IMR-90 (cell line): Measurements from ENCODE around the gene SLC1A7. TPM values are rescaled to one million over a fixed set of nuclear protein-coding genes. Genes with fewer than 3 reads are reported as not detected.
"Not testable (repeated sequence)": the region's sequence is repeated elsewhere in the genome, so short reads cannot be mapped to it uniquely, and the experiment has no call there.

Experiments
- ATAC-seq: fragments of 200-7000 bp; cut with Tn5 transposase; 2 replicates; pipeline ENCODE4 v1.9.1; 2020; ENCODE audit warnings: low read depth, mild to moderate bottlenecking, moderate library complexity
- BruUV-seq: library from RNA; stranded (reverse); fragments of 400-500 nt; replicated peaks from 2 replicates; lab custom pipeline; 2021; lab: Mats Ljungman, UMichigan
- CTCF ChIA-PET: fragments of 300-600 bp; formaldehyde crosslinking; extraction: SDS; loops from one replicate; lab custom pipeline; 2021; ENCODE audit warnings: antibody characterized with exemption; lab: Yijun Ruan, JAX
- POLR2A ChIA-PET: fragments of 300-600 bp; sonication (Branson Sonifier 250); formaldehyde crosslinking; loops from one replicate; lab custom pipeline; 2022; ENCODE audit warnings: antibody characterized with exemption; ENCODE audit not compliant: unreplicated experiment; lab: Charles Lee
- DNase-seq: peaks from one replicate; pipeline ENCODE4 v3.0.0; 2013
- H2AFZ ChIP-seq: replicated peaks from 2 replicates; pipeline ENCODE3; 2013; ENCODE audit warnings: low read length, mild to moderate bottlenecking; ENCODE audit not compliant: poor library complexity
- H2AK5ac ChIP-seq: 2 replicates; pipeline ENCODE4 v1.6.1; 2013; ENCODE audit warnings: low read depth, low read length, inconsistent platforms
- H2AK9ac ChIP-seq: replicated peaks from 2 replicates; pipeline ENCODE3; 2013; ENCODE audit warnings: mild to moderate bottlenecking, low read depth, low read length, moderate library complexity; ENCODE audit not compliant: poor library complexity
- H2BK120ac ChIP-seq: 2 replicates; pipeline ENCODE4 v1.6.1; 2013; ENCODE audit warnings: low read depth, low read length, inconsistent platforms
- H2BK15ac ChIP-seq: 3 replicates; pipeline ENCODE4 v1.6.1; 2013; ENCODE audit warnings: low read depth, low read length, inconsistent platforms
- H2BK20ac ChIP-seq: 2 replicates; pipeline ENCODE4 v1.6.1; 2013; ENCODE audit warnings: low read depth, mild to moderate bottlenecking, inconsistent platforms, low read length, moderate library complexity
- H2BK5ac ChIP-seq: 2 replicates; pipeline ENCODE4 v1.6.1; 2013; ENCODE audit warnings: mild to moderate bottlenecking, low read depth, low read length, inconsistent platforms; ENCODE audit not compliant: poor library complexity, severe bottlenecking
- H3K14ac ChIP-seq: replicated peaks from 2 replicates; pipeline ENCODE4 v1.6.1; 2013; ENCODE audit warnings: low read depth, low read length, inconsistent platforms
- H3K18ac ChIP-seq: 2 replicates; pipeline ENCODE4 v1.6.1; 2013; ENCODE audit warnings: low read depth, low read length, control low read depth
- H3K23ac ChIP-seq: 2 replicates; pipeline ENCODE4 v1.6.1; 2013; ENCODE audit warnings: low read depth, low read length, inconsistent platforms
- H3K27ac ChIP-seq: 2 replicates; pipeline ENCODE4 v1.5.1; 2013; ENCODE audit warnings: mild to moderate bottlenecking, control low read depth, low read length; ENCODE audit not compliant: insufficient read depth
- H3K27me3 ChIP-seq: 2 replicates; pipeline ENCODE4 v1.6.1; 2013; ENCODE audit warnings: low read length; ENCODE audit not compliant: control insufficient read depth, insufficient read depth
- H3K36me3 ChIP-seq: 2 replicates; pipeline ENCODE4 v1.6.1; 2013; ENCODE audit warnings: low read length, mixed read lengths; ENCODE audit not compliant: control insufficient read depth, insufficient read depth
- H3K4ac ChIP-seq: 2 replicates; pipeline ENCODE4 v1.6.1; 2013; ENCODE audit warnings: low read depth, low read length, inconsistent platforms
- H3K4me1 ChIP-seq: 2 replicates; pipeline ENCODE4 v1.6.1; 2013; ENCODE audit warnings: low read length, mixed read lengths; ENCODE audit not compliant: control insufficient read depth, insufficient read depth
- H3K4me2 ChIP-seq: 2 replicates; pipeline ENCODE4 v1.6.1; 2013; ENCODE audit warnings: low read depth, mild to moderate bottlenecking, control low read depth, low read length, moderate library complexity
- H3K4me3 ChIP-seq: 2 replicates; pipeline ENCODE4 v1.5.1; 2013; ENCODE audit warnings: low read depth, mild to moderate bottlenecking, control low read depth, low read length, moderate library complexity; ENCODE audit not compliant: insufficient read depth
- H3K56ac ChIP-seq: 2 replicates; pipeline ENCODE4 v1.6.1; 2013; ENCODE audit warnings: low read length, inconsistent platforms; ENCODE audit not compliant: insufficient read depth; ENCODE audit errors: extremely low read depth
- H3K79me1 ChIP-seq, 2 experiments: 2 replicates each; pipeline ENCODE4 v1.6.1; 2013; ENCODE audit warnings: low read length in 2 of 2, inconsistent platforms in 1 of 2, low read depth in 1 of 2
- H3K9ac ChIP-seq: 2 replicates; pipeline ENCODE4 v1.6.1; 2013; ENCODE audit warnings: low read depth, low read length, control low read depth
- H3K9me1 ChIP-seq: 2 replicates; pipeline ENCODE4 v1.6.1; 2013; ENCODE audit warnings: low read length, inconsistent platforms; ENCODE audit not compliant: insufficient read depth
- H3K9me3 ChIP-seq: 2 replicates; pipeline ENCODE4 v1.6.1; 2013; ENCODE audit warnings: low read length; ENCODE audit not compliant: control insufficient read depth, insufficient read depth
- H4K20me1 ChIP-seq: 2 replicates; pipeline ENCODE4 v1.6.1; 2013; ENCODE audit warnings: low read length, inconsistent platforms; ENCODE audit not compliant: insufficient read depth
- H4K5ac ChIP-seq: 2 replicates; pipeline ENCODE4 v1.6.1; 2013; ENCODE audit warnings: mild to moderate bottlenecking, low read depth, low read length, control low read depth
- H4K8ac ChIP-seq, 2 experiments: 2 replicates each; pipeline ENCODE4 v1.6.1; 2013; ENCODE audit warnings: low read depth in 2 of 2, low read length in 2 of 2, control low read depth in 1 of 2, inconsistent platforms in 1 of 2
- H4K91ac ChIP-seq: 2 replicates; pipeline ENCODE4 v1.6.1; 2013; ENCODE audit warnings: low read depth, low read length, inconsistent platforms; ENCODE audit not compliant: insufficient read depth
- WGBS, 2 experiments: methylation state at CpG; one replicate each; pipeline versions ENCODE4 v1.1.5 to v1.1.7; 2013; ENCODE audit warnings: missing lambda C conversion rate in 2 of 2; ENCODE audit not compliant: insufficient read length in 1 of 2; ENCODE audit errors: extremely low coverage in 2 of 2; 5-methylcytosine and 5-hydroxymethylcytosine counted together
- dilution Hi-C: fragments of 300-500 bp; cut with HindIII; formaldehyde crosslinking; loops from one replicate; pipeline ENCODE4 v1.14.3; 2018; ENCODE audit warnings: low sequenced_read_pairs; ENCODE audit not compliant: unreplicated experiment
- in situ Hi-C: fragments of 300-500 bp; cut with MboI; formaldehyde crosslinking; loops from 3 replicates; pipeline ENCODE4 v1.14.3; 2019; ENCODE audit warnings: low sequenced_read_pairs, inconsistent platforms, mixed read lengths
- intact Hi-C: fragments of 100-400 bp; cut with micrococcal nuclease; formaldehyde crosslinking; loops from 2 replicates; pipeline ENCODE4 v1.10.0; 2022
- polyA plus RNA-seq, 3 experiments: library from polyadenylated mRNA; depleted of rRNA; stranded (reverse); fragments of >200 nt; gene quantifications; 2 replicates each; pipeline ENCODE4 v1.2.3, GENCODE V29; 2012; ENCODE audit warnings: low replicate concordance in 1 of 3
- total RNA-seq: library from RNA; depleted of rRNA; stranded (reverse); fragments of >200 nt; gene quantifications from 2 replicates; pipeline ENCODE4 v1.2.3, GENCODE V29; 2012

The SLC1A7 gene
- total and polyA plus RNA-seq, 2 of the 4 experiments (the other 2 are of a cell fraction): 0.05 TPM; not detected in 1

DNA sequence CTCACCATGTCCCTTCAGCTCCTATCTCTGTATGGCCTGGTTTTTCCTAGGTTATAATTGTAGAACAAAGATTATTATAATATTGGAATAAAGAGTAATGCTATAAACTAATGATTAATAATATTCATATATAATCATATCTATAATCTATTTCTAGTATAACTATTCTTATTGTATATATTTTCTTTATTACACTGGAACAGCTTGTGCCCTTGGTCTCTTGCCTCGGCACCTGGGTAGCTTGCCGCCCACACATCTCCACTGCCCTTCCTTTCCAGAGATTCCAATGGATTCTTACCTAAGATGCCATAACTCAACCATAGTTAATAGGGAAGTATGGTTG lies 43.5 kb upstream of the SLC1A7 start:
- peak overlapping the region; percentile 83 for H2BK20ac ChIP-seq

More for the DNA sequence above, 43.5 kb upstream of the SLC1A7 start:
- peak overlapping the region; percentile 55; the same call in 1 of the 2 replicates for H3K14ac ChIP-seq
- dilution Hi-C loops, H3K4me3 ChIP-seq, POLR2A ChIA-PET, BruUV-seq, H3K9ac ChIP-seq, H2AFZ ChIP-seq, ATAC-seq, H2AK9ac ChIP-seq, H3K79me1 ChIP-seq, H3K27me3 ChIP-seq, H4K20me1 ChIP-seq, H3K9me3 ChIP-seq, H3K4me2 ChIP-seq, DNase-seq, H3K56ac ChIP-seq, H3K36me3 ChIP-seq, H2BK5ac ChIP-seq, H3K27ac ChIP-seq, H4K5ac ChIP-seq: not testable (repeated sequence)
- CTCF ChIA-PET: interaction anchor here (1.4 to 1.5 kb wide), 2 partner anchors 10 to 63 kb away, joined by 3 to 4 read pairs; no protein-coding TSS in a partner anchor
- H3K4ac ChIP-seq: peak overlapping the region; percentile 80
- H4K91ac ChIP-seq: peak overlapping the region; percentile 76
- peak overlapping the region; percentile 77; the same call in 1 of the 2 replicates for H3K23ac ChIP-seq
- in situ Hi-C loops: loop anchor here (10.0 kb wide), 2 partner anchors 281 to 481 kb away; no protein-coding TSS in a partner anchor
- peaks cover 40% of the 10 kb centered on the region for H3K9me1 ChIP-seq
- peak overlapping the region; percentile 84; the same call in 1 of the 2 replicates for H2AK5ac ChIP-seq
- H4K8ac ChIP-seq: peak overlapping the region in 1 of 2 experiments; percentile 39; a peak in 2 of 4 replicates
- H2BK120ac ChIP-seq: peak overlapping the region; percentile 83
- peak overlapping the region; percentile 31; the same call in 1 of the 2 replicates for H3K18ac ChIP-seq
- intact Hi-C loops: loop anchor here (5.0 to 10.0 kb wide), 3 partner anchors 169 to 344 kb away; partner anchors contain the start of genes ECHDC2, SCP2 and ZYG11A
- WGBS, 2 experiments: no CpG with 5 or more reads among the region's 2 CpGs
- H3K4me1 ChIP-seq: peaks cover 44% of the 10 kb centered on the region
- peak overlapping the region; percentile 59; the same call in 2 of the 3 replicates for H2BK15ac ChIP-seq
